T-helper 2 cell treated with Interferon-gamma antibody and Interleukin-4, amounts not matched to agents 5 μg/mL and 100 μg/mL, for 36 hours (primary cell): ENCODE results near the gene FOXP2.

Experiments used
- DNase-seq: peaks from one replicate; pipeline ENCODE4 v3.0.0; 2021; ENCODE audit warnings: low spot score
- H3K27ac Mint-ChIP-seq: one replicate; pipeline ENCODE4 v1.8.0; 2021; ENCODE audit warnings: mild to moderate bottlenecking, mixed read lengths
- H3K27me3 Mint-ChIP-seq: one replicate; pipeline ENCODE4 v1.8.0; 2021; ENCODE audit warnings: low read depth, mixed read lengths
- H3K36me3 Mint-ChIP-seq: one replicate; pipeline ENCODE4 v1.8.0; 2021; ENCODE audit warnings: low read depth, mixed read lengths
- H3K4me1 Mint-ChIP-seq: one replicate; pipeline ENCODE4 v1.8.0; 2021; ENCODE audit warnings: low read depth, mixed read lengths
- H3K4me3 Mint-ChIP-seq: one replicate; pipeline ENCODE4 v1.8.0; 2022; ENCODE audit warnings: mild to moderate bottlenecking, moderate library complexity, mixed read lengths
- H3K9me3 Mint-ChIP-seq: one replicate; pipeline ENCODE4 v1.8.0; 2021; ENCODE audit warnings: mixed read lengths

Gene FOXP2

GRCh38 chr7:114740941-114741340 lies 326.3 kb downstream of the FOXP2 start:
- Mint-ChIP-seq H3K36me3 (no peaks in the 10 kb centered on the region), H3K4me3 (no peak overlapping the region), H3K27me3 (peaks cover 7% of the 10 kb centered on the region), H3K27ac (no peak overlapping the region), H3K4me1 (no peaks in the 10 kb centered on the region), H3K9me3 (no peaks in the 10 kb centered on the region)
- DNase-seq = no peak

- no peak overlapping the region for H3K4me3 Mint-ChIP-seq
- no peaks in the 10 kb centered on the region for H3K4me1 Mint-ChIP-seq
- DNase-seq = no peak
- no peak overlapping the region for H3K27ac Mint-ChIP-seq
- H3K9me3 Mint-ChIP-seq = no peaks in the 10 kb centered on the region
- H3K27me3 Mint-ChIP-seq = peaks cover 9% of the 10 kb centered on the region
- H3K36me3 Mint-ChIP-seq = no peaks in the 10 kb centered on the region
These were observed 327.3 kb downstream of the FOXP2 start for GRCh38 chr7:114741911-114742310.
